OCI-LY7 (cell line): ENCODE data around the gene FAM111B. TPM values are rescaled to one million over a fixed set of nuclear protein-coding genes. Genes with fewer than 3 reads are reported as not detected.

Experiments
- BruUV-seq: library from RNA; stranded (reverse); fragments of 400-500 nt; replicated peaks from 2 replicates; lab custom pipeline; 2021; lab: Mats Ljungman, UMichigan
- CTCF ChIA-PET: fragments of 300-600 bp; sonication (Branson Sonifier 250); formaldehyde crosslinking; loops from one replicate; lab custom pipeline; 2022; ENCODE audit warnings: antibody characterized with exemption; ENCODE audit not compliant: unreplicated experiment; lab: Charles Lee
- POLR2A ChIA-PET: fragments of 300-600 bp; sonication (Branson Sonifier 250); formaldehyde crosslinking; loops from one replicate; lab custom pipeline; 2022; ENCODE audit warnings: antibody characterized with exemption; lab: Charles Lee
- DNase-seq: peaks from one replicate; pipeline ENCODE4 v3.0.0-alpha.2; 2015; ENCODE audit warnings: low spot score
- H2AFZ ChIP-seq: fragments of 200-600 bp; sonication (generic), shearing (Covaris generic); 2 replicates; pipeline ENCODE4 v1.6.1; 2014; ENCODE audit warnings: mild to moderate bottlenecking, antibody characterized with exemption, low read length, moderate library complexity
- H3K27ac ChIP-seq: fragments of 200-600 bp; sonication (generic); 2 replicates; pipeline ENCODE4 v1.5.1; 2014; ENCODE audit warnings: mixed run types, low read depth, mild to moderate bottlenecking, moderate library complexity, low read length, inconsistent platforms; ENCODE audit not compliant: poor library complexity, severe bottlenecking
- H3K36me3 ChIP-seq: fragments of 200-600 bp; sonication (generic); 2 replicates; pipeline ENCODE4 v1.6.1; 2014; ENCODE audit warnings: mild to moderate bottlenecking, antibody characterized with exemption, low read length, moderate library complexity, mixed read lengths; ENCODE audit not compliant: insufficient read depth
- H3K4me1 ChIP-seq: fragments of 200-600 bp; sonication (generic); 2 replicates; pipeline ENCODE4 v1.5.1; 2014; ENCODE audit warnings: mild to moderate bottlenecking, low read length; ENCODE audit not compliant: insufficient read depth, poor library complexity, severe bottlenecking
- H3K4me2 ChIP-seq: fragments of 200-600 bp; sonication (generic); 2 replicates; pipeline ENCODE4 v1.6.1; 2014; ENCODE audit warnings: mild to moderate bottlenecking, low read length
- H3K4me3 ChIP-seq: fragments of 200-600 bp; sonication (generic); 2 replicates; pipeline ENCODE4 v1.5.1; 2014; ENCODE audit warnings: mild to moderate bottlenecking, low read depth, low read length; ENCODE audit not compliant: poor library complexity, severe bottlenecking
- H3K79me2 ChIP-seq: fragments of 200-600 bp; sonication (generic); 2 replicates; pipeline ENCODE4 v1.6.1; 2016; ENCODE audit warnings: low read depth, mild to moderate bottlenecking, low read length, moderate library complexity, mixed read lengths; ENCODE audit not compliant: insufficient read depth
- H3K9me2 ChIP-seq: fragments of 200-600 bp; sonication (generic); 2 replicates; pipeline ENCODE4 v1.6.1; 2016; ENCODE audit warnings: mild to moderate bottlenecking, low read length, mixed read lengths; ENCODE audit not compliant: insufficient read depth
- H3K9me3 ChIP-seq: fragments of 200-600 bp; sonication (generic); 2 replicates; pipeline ENCODE4 v1.6.1; 2014; ENCODE audit warnings: mild to moderate bottlenecking, mixed run types, low read length, mixed read lengths
- H4K20me1 ChIP-seq: fragments of 200-600 bp; sonication (generic); 2 replicates; pipeline ENCODE4 v1.6.1; 2014; ENCODE audit warnings: mild to moderate bottlenecking, antibody characterized with exemption, low read length, moderate library complexity, mixed read lengths; ENCODE audit not compliant: insufficient read depth
- CTCF ChIP-seq: fragments of 200-600 bp; sonication (generic); conservative IDR thresholded peaks from 2 replicates; pipeline ENCODE4 v1.5.1; 2014; ENCODE audit warnings: mild to moderate bottlenecking, antibody characterized with exemption, low read length, moderate library complexity, mixed read lengths
- EZH2phosphoT487 ChIP-seq: fragments of 200-600 bp; sonication (generic); IDR thresholded peaks from 2 replicates; pipeline ENCODE4 v1.6.1; 2018; ENCODE audit warnings: low read depth, borderline replicate concordance, mild to moderate bottlenecking, mixed run types, antibody characterized with exemption, low read length, moderate library complexity, mixed read lengths
- intact Hi-C: fragments of 100-400 bp; cut with micrococcal nuclease; formaldehyde crosslinking; loops from one replicate; pipeline ENCODE4 v1.10.0; 2022; ENCODE audit not compliant: unreplicated experiment
- total RNA-seq, 2 experiments: library from RNA; depleted of rRNA in 1 of 2; stranded (reverse); fragments of >200 nt in 1 of 2; shearing (Covaris generic) in 1 of 2; gene quantifications; 2 replicates each; pipeline ENCODE4 v1.2.3, GENCODE V29; 2014 to 2022

The FAM111B gene
- total RNA-seq, 2 experiments from 2014 or later: 37.6 to 38.1 TPM

GRCh38 chr11:59144096-59144495, 37.1 kb downstream of the FAM111B start:
- ChIA-PET POLR2A (interaction anchor here (0.7 to 2.6 kb wide), 9 partner anchors 14 to 667 kb away, joined by 3 to 14 read pairs (median 4); partner anchors contain the start of genes FAM111B and LPXN), CTCF (interaction anchor here (1.0 to 1.2 kb wide), 3 partner anchors 14 to 576 kb away, joined by 3 to 5 read pairs (median 4); no protein-coding TSS in a partner anchor)
- Histone ChIP-seq H3K36me3 (peaks cover 31% of the 10 kb centered on the region), H3K4me3 (peak overlapping the region; percentile 90), H4K20me1 (no peaks in the 10 kb centered on the region), H3K9me3 (no peaks in the 10 kb centered on the region), H2AFZ (peak overlapping the region; percentile 71; the same call in 1 of the 2 replicates), H3K79me2 (peaks cover 48% of the 10 kb centered on the region), H3K4me1 (peaks cover 47% of the 10 kb centered on the region), H3K4me2 (peak overlapping the region; percentile 95), H3K27ac (peak overlapping the region; percentile 90), H3K9me2 (no peaks in the 10 kb centered on the region)
- DNase-seq: peak; percentile 16
- BruUV-seq: TSS peak; percentile 46
- intact Hi-C loops: loop anchor here (2.0 to 10.0 kb wide), 2 partner anchors 565 to 671 kb away; partner anchors contain the start of genes MRPL16 and ZFP91
- TF ChIP-seq CTCF: no peak

DNA sequence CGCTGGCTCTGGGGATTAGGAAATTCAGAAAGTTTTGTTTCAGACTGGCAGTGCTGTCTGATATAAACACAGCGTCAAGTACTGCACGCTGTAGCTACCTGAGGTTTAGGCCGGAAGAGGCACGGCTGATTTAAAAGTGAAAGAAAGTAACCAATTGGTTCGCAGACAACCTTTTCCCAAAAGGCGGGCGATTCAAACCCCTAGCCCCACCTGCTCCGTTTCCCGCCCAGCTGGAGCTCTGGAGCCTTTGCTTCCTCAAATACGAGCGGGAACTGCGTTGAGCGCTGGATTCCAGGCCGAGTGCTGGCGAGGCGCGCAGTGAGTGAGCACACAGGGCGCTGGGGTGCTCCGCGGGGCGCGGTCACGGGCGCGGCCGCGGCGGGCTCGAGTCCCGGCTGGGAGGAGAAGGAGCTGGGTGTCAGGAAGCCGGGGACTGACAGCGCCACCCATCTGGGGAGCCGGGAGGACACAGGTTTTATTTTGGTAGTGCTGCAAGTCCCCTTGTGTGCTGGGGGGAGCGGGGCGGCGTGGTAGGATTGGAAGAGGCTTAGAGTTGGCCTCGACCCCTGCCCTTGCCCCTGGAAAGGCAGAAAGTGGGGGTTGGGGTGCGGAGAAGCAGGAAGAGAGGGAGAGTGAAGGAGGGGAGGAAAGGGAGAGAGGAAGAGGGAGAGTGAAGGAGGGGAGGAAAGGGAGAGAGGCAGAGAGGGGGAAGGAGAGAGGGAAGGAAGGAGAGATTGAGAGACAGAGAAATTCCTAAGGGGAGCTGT, 37.7 kb downstream of the FAM111B start:
- peaks cover 51% of the 10 kb centered on the region for H3K79me2 ChIP-seq
- H3K9me2 ChIP-seq: no peaks in the 10 kb centered on the region
- H4K20me1 ChIP-seq: no peaks in the 10 kb centered on the region
- H3K36me3 ChIP-seq: peaks cover 38% of the 10 kb centered on the region
- intact Hi-C loops: loop anchor here (2.0 to 10.0 kb wide), 2 partner anchors 566 to 670 kb away; partner anchors contain the start of genes MRPL16 and ZFP91
- no peak for TF ChIP-seq EZH2phosphoT487
- TF ChIP-seq CTCF: peak; percentile 81
- no peaks in the 10 kb centered on the region for H3K9me3 ChIP-seq
- peak overlapping the region; percentile 71; the same call in 1 of the 2 replicates for H2AFZ ChIP-seq
- POLR2A ChIA-PET: interaction anchor here (0.6 to 2.6 kb wide), 10 partner anchors 13 to 667 kb away, joined by 3 to 14 read pairs (median 4); partner anchors contain the start of genes FAM111B and LPXN
- CTCF ChIA-PET: interaction anchor here (1.0 to 1.2 kb wide), 4 partner anchors 13 to 577 kb away, joined by 3 to 5 read pairs (median 4); no protein-coding TSS in a partner anchor
- H3K4me1 ChIP-seq: peaks cover 47% of the 10 kb centered on the region
- no TSS peak for BruUV-seq
- peak; percentile 93 for DNase-seq
- H3K4me3 ChIP-seq: peak overlapping the region; percentile 90
- H3K27ac ChIP-seq: peak overlapping the region; percentile 90
- peak overlapping the region; percentile 95 for H3K4me2 ChIP-seq
